Measurements from ENCODE around the gene JAML. TPM values are rescaled to one million over a fixed set of nuclear protein-coding genes. Genes with fewer than 3 reads are reported as not detected.
A peak's percentile ranks its signal among the peaks of the same experiment; 100 is the strongest.

JAML gene
- total and polyA plus RNA-seq, 2 donors (not counting 1 experiment from before 2014, with no cell fraction given) = not detected

GRCh38 chr11:118153516-118153915 is 71.3 kb downstream of the JAML start:
- Histone ChIP-seq H3K4me2 (ENCODE audit: extremely low read depth, insufficient read depth, low read length) (no peak overlapping the region), H2AFZ (ENCODE audit: low read length) (no peak overlapping the region), H3K27ac (ENCODE audit: insufficient read depth, low read length) (no peak overlapping the region), H3K36me3 (ENCODE audit: control insufficient read depth, insufficient read depth, low read length) (no peaks in the 10 kb centered on the region), H3K27me3 (ENCODE audit: control insufficient read depth, insufficient read depth, low read length) (peaks cover 63% of the 10 kb centered on the region), H4K20me1 (ENCODE audit: control insufficient read depth, extremely low read depth, insufficient read depth, low read length) (no peaks in the 10 kb centered on the region), H3K79me2 (ENCODE audit: control insufficient read depth, insufficient read depth, low read length) (no peaks in the 10 kb centered on the region), H3K9ac (ENCODE audit: insufficient read depth, low read length) (no peak overlapping the region), H3K9me3 (ENCODE audit: control insufficient read depth, insufficient read depth, low read depth, low read length) (no peaks in the 10 kb centered on the region), H3K4me3 (replicated peaks in 1 of 4; ENCODE audit: control extremely low read depth in 1 of 4, insufficient read depth in 1 of 4, low read depth in 3 of 4, low read length in 4 of 4) (peak overlapping the region in 1 of 4 experiments; percentile 57), H3K4me1 (ENCODE audit: control insufficient read depth, extremely low read depth, insufficient read depth, low read length) (no peaks in the 10 kb centered on the region)
- TF ChIP-seq CTCF (conservative IDR thresholded peaks at IDR 0.05 in 1 of 2, IDR thresholded peaks at IDR 0.05 in 1 of 2; ENCODE audit: low read depth in 1 of 2, low read length in 2 of 2) = no peak
- TF ChIP-seq EZH2 (IDR thresholded peaks at IDR 0.05; ENCODE audit: low read length, missing control alignments) = no peak
- DNase-seq (ENCODE audit: low read depth in 2 of 2) = no peak

- DNase-seq (ENCODE audit: low read depth in 2 of 2) = peak; percentile 41 to 65
- Histone ChIP-seq H3K9ac (ENCODE audit: insufficient read depth, low read length) (no peak within 1 kb of the TSS), H3K4me1 (ENCODE audit: control insufficient read depth, extremely low read depth, insufficient read depth, low read length) (no peaks in the 10 kb centered on the region)
These were observed 72.0 kb downstream of the JAML start, which contains the start of gene SCN4B for GRCh38 chr11:118152552-118153471. SCN4B (minus strand) TSS chr11:118152823; CDS start chr11:118152673, 150 bp downstream.

More at GRCh38 chr11:118152552-118153471, 72.0 kb downstream of the JAML start, which contains the start of gene SCN4B:
- peaks cover 60% of the 10 kb centered on the region for H3K27me3 ChIP-seq (ENCODE audit: control insufficient read depth, insufficient read depth, low read length)
- no peaks in the 10 kb centered on the region for H4K20me1 ChIP-seq (ENCODE audit: control insufficient read depth, extremely low read depth, insufficient read depth, low read length)
- TF ChIP-seq CTCF (conservative IDR thresholded peaks at IDR 0.05 in 1 of 2, IDR thresholded peaks at IDR 0.05 in 1 of 2; ENCODE audit: low read depth in 1 of 2, low read length in 2 of 2) (no peak), EZH2 (IDR thresholded peaks at IDR 0.05; ENCODE audit: low read length, missing control alignments) (peak; percentile 74)
- peak within 1 kb of the TSS; percentile 35 to 57 (median 40) for H3K4me3 ChIP-seq (replicated peaks in 1 of 4; ENCODE audit: control extremely low read depth in 1 of 4, insufficient read depth in 1 of 4, low read depth in 3 of 4, low read length in 4 of 4)
- H2AFZ ChIP-seq (ENCODE audit: low read length) = peak within 1 kb of the TSS; percentile 39
- H3K27ac ChIP-seq (ENCODE audit: insufficient read depth, low read length) = no peak within 1 kb of the TSS
- H3K9me3 ChIP-seq (ENCODE audit: control insufficient read depth, insufficient read depth, low read depth, low read length) = no peaks in the 10 kb centered on the region
- H3K4me2 ChIP-seq (ENCODE audit: extremely low read depth, insufficient read depth, low read length) = peak within 1 kb of the TSS; percentile 75
- H3K79me2 ChIP-seq (ENCODE audit: control insufficient read depth, insufficient read depth, low read length) = no peaks in the 10 kb centered on the region
- H3K36me3 ChIP-seq (ENCODE audit: control insufficient read depth, insufficient read depth, low read length) = no peaks in the 10 kb centered on the region

Measured in fibroblast of lung (primary cell).